ENCODE data around the gene SREK1.

DNA sequence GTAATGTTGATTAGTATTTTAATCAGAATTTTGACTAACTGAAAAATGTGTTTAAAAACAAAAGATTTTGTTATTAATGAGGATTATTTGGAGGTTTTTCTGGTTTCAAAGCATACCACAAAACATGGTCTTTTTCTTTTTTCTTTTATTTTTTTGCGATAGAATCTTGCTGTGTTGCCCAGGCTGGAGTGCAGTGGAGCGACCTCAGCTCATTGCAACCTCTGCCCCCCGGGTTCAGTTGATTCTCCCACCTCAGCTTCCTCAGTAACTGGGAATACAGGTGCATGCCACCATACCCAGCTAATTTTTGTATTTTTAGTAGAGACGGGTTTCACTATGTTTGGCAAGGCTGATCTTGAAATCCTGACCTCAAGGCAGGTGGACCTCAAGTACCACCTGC lies 24.1 kb downstream of the SREK1 start:
- TF ChIP-seq CTCF (IDR thresholded peaks at IDR 0.05) (no peak), POLR2A (IDR thresholded peaks at IDR 0.05) (no peak)

Measured in testis (tissue), 2 donors.